ENCODE results near the gene NANS. TPM values are rescaled to one million over a fixed set of nuclear protein-coding genes. Genes with fewer than 3 reads are reported as not detected.
A peak's percentile ranks its signal among the peaks of the same experiment; 100 is the strongest.

Gene NANS
- total RNA-seq, 4 donors from 2014 or later, result 46.2 to 72.0 (median 58.4) TPM

- TF ChIP-seq, protein P1, sequence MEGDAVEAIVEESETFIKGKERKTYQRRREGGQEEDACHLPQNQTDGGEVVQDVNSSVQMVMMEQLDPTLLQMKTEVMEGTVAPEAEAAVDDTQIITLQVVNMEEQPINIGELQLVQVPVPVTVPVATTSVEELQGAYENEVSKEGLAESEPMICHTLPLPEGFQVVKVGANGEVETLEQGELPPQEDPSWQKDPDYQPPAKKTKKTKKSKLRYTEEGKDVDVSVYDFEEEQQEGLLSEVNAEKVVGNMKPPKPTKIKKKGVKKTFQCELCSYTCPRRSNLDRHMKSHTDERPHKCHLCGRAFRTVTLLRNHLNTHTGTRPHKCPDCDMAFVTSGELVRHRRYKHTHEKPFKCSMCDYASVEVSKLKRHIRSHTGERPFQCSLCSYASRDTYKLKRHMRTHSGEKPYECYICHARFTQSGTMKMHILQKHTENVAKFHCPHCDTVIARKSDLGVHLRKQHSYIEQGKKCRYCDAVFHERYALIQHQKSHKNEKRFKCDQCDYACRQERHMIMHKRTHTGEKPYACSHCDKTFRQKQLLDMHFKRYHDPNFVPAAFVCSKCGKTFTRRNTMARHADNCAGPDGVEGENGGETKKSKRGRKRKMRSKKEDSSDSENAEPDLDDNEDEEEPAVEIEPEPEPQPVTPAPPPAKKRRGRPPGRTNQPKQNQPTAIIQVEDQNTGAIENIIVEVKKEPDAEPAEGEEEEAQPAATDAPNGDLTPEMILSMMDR (IDR thresholded peaks at IDR 0.05), result no peak
- TF ChIP-seq POLR2A (IDR thresholded peaks at IDR 0.05), result no peak
- H3K4me3 ChIP-seq, result peak overlapping the region; percentile 64 to 96 (median 82)
- intact Hi-C loops (cut with DNase I), result no loop called here
- no peak for DNase-seq
- H3K27ac ChIP-seq, result peak overlapping the region; percentile 90 to 99 (median 96)
- H3K4me1 ChIP-seq, result peaks cover 7 to 39% (median 7%) of the 10 kb centered on the region in 3 donors
- H3K27me3 ChIP-seq, result no peaks in the 10 kb centered on the region
- H3K9me3 ChIP-seq, result no peaks in the 10 kb centered on the region
- H3K36me3 ChIP-seq, result peaks cover 0 to 22% (median 5%) of the 10 kb centered on the region in 3 donors
- WGBS, 2 donors, result 1 to 5% methylated on average over 14 of the region's 14 CpGs
Measured at GRCh38 chr9:98057138-98057799, 737 bp downstream of the NANS start.

GRCh38 chr9:98062161-98062560, 5.6 kb downstream of the NANS start:
- Histone ChIP-seq H3K4me3 (no peak overlapping the region), H3K9me3 (no peaks in the 10 kb centered on the region), H3K36me3 (peaks cover 0 to 71% (median 10%) of the 10 kb centered on the region in 3 donors), H3K27ac (no peak overlapping the region), H3K4me1 (peaks cover 7 to 28% (median 7%) of the 10 kb centered on the region in 3 donors), H3K27me3 (no peaks in the 10 kb centered on the region)
- no peak for DNase-seq
- no peak for TF ChIP-seq POLR2A (IDR thresholded peaks at IDR 0.05)
- TF ChIP-seq, protein P1 (IDR thresholded peaks at IDR 0.05), result no peak
- 73 to 84% methylated on average over 3 of the region's 3 CpGs for WGBS, 2 donors
- intact Hi-C loops (cut with DNase I), result no loop called here

GRCh38 chr9:98064623-98065392, 8.3 kb downstream of the NANS start:
- Histone ChIP-seq H3K9me3 (no peaks in the 10 kb centered on the region), H3K4me1 (peaks cover 0 to 3% (median 3%) of the 10 kb centered on the region in 3 donors), H3K4me3 (no peak overlapping the region), H3K36me3 (peaks cover 0 to 94% (median 10%) of the 10 kb centered on the region in 3 donors), H3K27ac (no peak overlapping the region), H3K27me3 (no peaks in the 10 kb centered on the region)
- no peak for DNase-seq
- no peak for TF ChIP-seq POLR2A (IDR thresholded peaks at IDR 0.05)
- TF ChIP-seq, protein P1 (IDR thresholded peaks at IDR 0.05), result no peak
- 84 to 94% methylated on average over 8 of the region's 8 CpGs for WGBS, 2 donors
- intact Hi-C loops (cut with DNase I), result no loop called here

DNA sequence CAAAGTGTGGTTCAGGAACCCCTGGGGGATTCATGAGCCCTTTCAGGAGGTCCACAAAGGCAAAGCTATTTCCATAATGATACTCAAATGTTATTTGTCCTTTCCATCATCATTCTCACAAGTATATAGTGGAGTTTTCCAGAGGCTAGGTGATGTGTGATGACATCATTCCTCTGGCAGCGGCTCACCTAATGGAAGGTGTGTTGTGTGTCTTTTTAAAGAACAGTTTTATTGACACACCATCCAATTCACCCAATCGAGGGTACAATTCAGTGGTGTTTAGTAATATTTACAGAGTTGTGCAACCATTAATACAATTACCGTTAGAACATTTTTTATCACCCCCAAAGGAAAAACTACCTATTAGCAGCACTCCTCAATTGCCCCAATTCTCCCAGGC, 9.7 kb downstream of the NANS start:
- WGBS, 2 donors, result 66 to 73% methylated on average over 3 of the region's 3 CpGs
- no peak for DNase-seq
- TF ChIP-seq, protein P1 (IDR thresholded peaks at IDR 0.05), result no peak
- TF ChIP-seq POLR2A (IDR thresholded peaks at IDR 0.05), result no peak
- intact Hi-C loops (cut with DNase I), result no loop called here
- Histone ChIP-seq H3K4me3 (no peak overlapping the region), H3K9me3 (no peaks in the 10 kb centered on the region), H3K4me1 (peaks cover 0 to 2% (median 0%) of the 10 kb centered on the region in 3 donors), H3K27me3 (no peaks in the 10 kb centered on the region), H3K27ac (no peak overlapping the region), H3K36me3 (peaks cover 0 to 82% (median 10%) of the 10 kb centered on the region in 3 donors)

GRCh38 chr9:98067184-98067583, 10.7 kb downstream of the NANS start:
- H3K27ac ChIP-seq, result no peak overlapping the region
- H3K36me3 ChIP-seq, result peaks cover 0 to 73% (median 5%) of the 10 kb centered on the region in 3 donors
- WGBS, 2 donors, result 89 to 92% methylated on average over 2 of the region's 2 CpGs
- no peaks in the 10 kb centered on the region for H3K9me3 ChIP-seq
- H3K27me3 ChIP-seq, result no peaks in the 10 kb centered on the region
- peaks cover 6 to 11% (median 8%) of the 10 kb centered on the region in 3 donors for H3K4me1 ChIP-seq
- no peak for DNase-seq
- H3K4me3 ChIP-seq, result no peak overlapping the region
- intact Hi-C loops (cut with DNase I), result no loop called here
- TF ChIP-seq, protein P1 (IDR thresholded peaks at IDR 0.05), result no peak
- no peak for TF ChIP-seq POLR2A (IDR thresholded peaks at IDR 0.05)

Data from esophagus squamous epithelium (tissue), 5 donors.